GM13976 (cell line): ENCODE results near the gene TEP1.

ENCODE experiments used
- DNase-seq: peaks from one replicate; pipeline ENCODE4 v3.0.0; 2012; ENCODE audit warnings: low spot score
- CTCF ChIP-seq: IDR thresholded peaks from 2 replicates; pipeline ENCODE4 v1.5.1; 2012; ENCODE audit warnings: borderline replicate concordance, mild to moderate bottlenecking; ENCODE audit not compliant: insufficient read depth; ENCODE audit errors: extremely low read depth, missing control alignments, control extremely low read depth
- in situ Hi-C: fragments of 300-500 bp; cut with MboI; formaldehyde crosslinking; loops from one replicate; pipeline ENCODE4 v1.12.0; 2022; ENCODE audit warnings: low sequenced_read_pairs, mixed read lengths, inconsistent platforms; ENCODE audit not compliant: unreplicated experiment

TEP1 gene

GRCh38 chr14:20383032-20383431 lies 30.3 kb downstream of the TEP1 start:
- in situ Hi-C loops: no loop called here
- no peak for DNase-seq
- no peak for TF ChIP-seq CTCF

- DNase-seq: no peak
- TF ChIP-seq CTCF: no peak
- in situ Hi-C loops: no loop called here
These were observed 30.8 kb downstream of the TEP1 start for GRCh38 chr14:20382526-20382925.

- DNase-seq: no peak
- in situ Hi-C loops: no loop called here
- TF ChIP-seq CTCF: no peak
These were observed 32.0 kb downstream of the TEP1 start for GRCh38 chr14:20381341-20381740.

- no peak for DNase-seq
- in situ Hi-C loops: no loop called here
- no peak for TF ChIP-seq CTCF
These were observed 32.6 kb downstream of the TEP1 start for GRCh38 chr14:20380681-20381080.

GRCh38 chr14:20379743-20380142 lies 33.6 kb downstream of the TEP1 start:
- in situ Hi-C loops: no loop called here

GRCh38 chr14:20377171-20377570 lies 36.1 kb downstream of the TEP1 start:
- no peak for DNase-seq
- in situ Hi-C loops: no loop called here
- TF ChIP-seq CTCF: no peak

More at GRCh38 chr14:20379743-20380142, 33.6 kb downstream of the TEP1 start:
- no peak for TF ChIP-seq CTCF
- DNase-seq: no peak

- in situ Hi-C loops: no loop called here
- TF ChIP-seq CTCF: no peak
- no peak for DNase-seq
These were observed 37.2 kb downstream of the TEP1 start for GRCh38 chr14:20376071-20376588.
